GM20000 (cell line): Measurements from ENCODE around the gene TENT4B.

Experiments used
- DNase-seq: peaks from one replicate; pipeline ENCODE4 v3.0.0; 2012; ENCODE audit warnings: low spot score
- TF ChIP-seq, protein P1 (sequence below): IDR thresholded peaks from 2 replicates; pipeline ENCODE4 v1.5.1; 2012; ENCODE audit warnings: mild to moderate bottlenecking, control low read depth; ENCODE audit errors: extremely low read depth, missing control alignments

TENT4B gene

GRCh38 chr16:50197582-50197981 is 44.5 kb downstream of the TENT4B start:
- DNase-seq: no peak
- TF ChIP-seq, protein P1, sequence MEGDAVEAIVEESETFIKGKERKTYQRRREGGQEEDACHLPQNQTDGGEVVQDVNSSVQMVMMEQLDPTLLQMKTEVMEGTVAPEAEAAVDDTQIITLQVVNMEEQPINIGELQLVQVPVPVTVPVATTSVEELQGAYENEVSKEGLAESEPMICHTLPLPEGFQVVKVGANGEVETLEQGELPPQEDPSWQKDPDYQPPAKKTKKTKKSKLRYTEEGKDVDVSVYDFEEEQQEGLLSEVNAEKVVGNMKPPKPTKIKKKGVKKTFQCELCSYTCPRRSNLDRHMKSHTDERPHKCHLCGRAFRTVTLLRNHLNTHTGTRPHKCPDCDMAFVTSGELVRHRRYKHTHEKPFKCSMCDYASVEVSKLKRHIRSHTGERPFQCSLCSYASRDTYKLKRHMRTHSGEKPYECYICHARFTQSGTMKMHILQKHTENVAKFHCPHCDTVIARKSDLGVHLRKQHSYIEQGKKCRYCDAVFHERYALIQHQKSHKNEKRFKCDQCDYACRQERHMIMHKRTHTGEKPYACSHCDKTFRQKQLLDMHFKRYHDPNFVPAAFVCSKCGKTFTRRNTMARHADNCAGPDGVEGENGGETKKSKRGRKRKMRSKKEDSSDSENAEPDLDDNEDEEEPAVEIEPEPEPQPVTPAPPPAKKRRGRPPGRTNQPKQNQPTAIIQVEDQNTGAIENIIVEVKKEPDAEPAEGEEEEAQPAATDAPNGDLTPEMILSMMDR: no peak

GRCh38 chr16:50198802-50199403 is 45.8 kb downstream of the TENT4B start:
- no peak for DNase-seq
- TF ChIP-seq, protein P1: no peak

GRCh38 chr16:50201787-50202186 is 48.7 kb downstream of the TENT4B start:
- no peak for DNase-seq
- TF ChIP-seq, protein P1: no peak

DNA sequence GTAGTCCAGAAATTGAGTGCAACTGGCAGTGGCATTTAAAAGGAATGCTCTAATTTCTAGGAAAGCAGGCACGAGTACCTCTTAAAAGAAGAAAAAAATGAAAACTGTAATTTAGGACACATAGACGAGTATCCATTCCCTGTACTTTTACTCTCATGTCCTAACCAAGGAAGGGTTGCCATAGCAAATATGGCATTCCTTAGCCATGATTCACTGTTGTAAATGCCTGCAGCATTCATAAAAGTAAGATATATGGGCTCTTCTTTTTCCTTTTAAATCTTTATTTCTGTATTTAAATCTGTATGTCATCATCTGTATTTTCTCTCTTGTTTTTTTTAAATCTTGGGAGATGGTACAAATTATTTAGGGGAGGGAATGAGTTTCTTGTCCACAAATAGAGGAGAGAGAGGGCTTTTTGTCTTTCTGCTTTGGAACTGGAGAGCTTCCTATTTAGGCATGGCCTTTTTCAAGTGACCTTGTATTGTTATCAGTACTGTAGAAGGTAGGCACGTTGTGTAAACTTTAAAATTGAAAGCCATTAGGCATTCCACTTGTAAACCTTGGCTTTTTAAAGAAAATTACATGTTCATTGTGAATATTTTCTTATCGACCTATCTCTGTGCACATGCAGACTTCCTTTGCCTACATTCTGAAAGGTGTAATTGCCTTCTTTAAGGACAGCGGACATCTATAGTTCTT is 50.0 kb downstream of the TENT4B start:
- no peak for DNase-seq
- TF ChIP-seq, protein P1: no peak

- no peak for DNase-seq
- TF ChIP-seq, protein P1: no peak
Observed at GRCh38 chr16:50203681-50204080, 50.6 kb downstream of the TENT4B start.

GRCh38 chr16:50204453-50205108 is 51.5 kb downstream of the TENT4B start:
- DNase-seq: no peak
- TF ChIP-seq, protein P1: no peak

DNA sequence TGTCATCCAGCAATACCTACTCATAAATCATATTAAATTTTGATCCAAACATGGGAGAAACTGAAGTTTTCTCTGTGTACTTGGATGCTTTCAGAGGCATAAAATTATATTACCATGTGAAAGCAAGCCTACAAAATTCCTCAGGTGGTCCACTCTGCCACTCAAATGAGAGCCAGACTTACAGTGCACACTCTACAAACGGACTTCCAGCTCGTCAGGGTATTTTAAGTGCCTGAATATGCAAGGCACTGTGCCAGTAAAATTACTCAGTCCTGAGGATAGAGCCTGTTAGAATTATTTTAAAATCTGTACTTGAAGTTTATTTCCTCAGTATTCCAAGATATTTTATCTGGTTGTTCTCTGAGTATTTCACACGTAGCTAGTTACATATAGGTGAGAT is 54.5 kb downstream of the TENT4B start:
- TF ChIP-seq, protein P1: no peak
- DNase-seq: no peak
